HG03469 (cell line): ENCODE data around the gene TBC1D14.

Experiments used
- ATAC-seq: cut with Tn5 transposase; IDR thresholded peaks from one replicate; pipeline ENCODE4 v1.9.1; 2021; ENCODE audit warnings: mild to moderate bottlenecking, moderate library complexity, moderate number of reproducible peaks; ENCODE audit not compliant: unreplicated experiment

Gene TBC1D14

DNA sequence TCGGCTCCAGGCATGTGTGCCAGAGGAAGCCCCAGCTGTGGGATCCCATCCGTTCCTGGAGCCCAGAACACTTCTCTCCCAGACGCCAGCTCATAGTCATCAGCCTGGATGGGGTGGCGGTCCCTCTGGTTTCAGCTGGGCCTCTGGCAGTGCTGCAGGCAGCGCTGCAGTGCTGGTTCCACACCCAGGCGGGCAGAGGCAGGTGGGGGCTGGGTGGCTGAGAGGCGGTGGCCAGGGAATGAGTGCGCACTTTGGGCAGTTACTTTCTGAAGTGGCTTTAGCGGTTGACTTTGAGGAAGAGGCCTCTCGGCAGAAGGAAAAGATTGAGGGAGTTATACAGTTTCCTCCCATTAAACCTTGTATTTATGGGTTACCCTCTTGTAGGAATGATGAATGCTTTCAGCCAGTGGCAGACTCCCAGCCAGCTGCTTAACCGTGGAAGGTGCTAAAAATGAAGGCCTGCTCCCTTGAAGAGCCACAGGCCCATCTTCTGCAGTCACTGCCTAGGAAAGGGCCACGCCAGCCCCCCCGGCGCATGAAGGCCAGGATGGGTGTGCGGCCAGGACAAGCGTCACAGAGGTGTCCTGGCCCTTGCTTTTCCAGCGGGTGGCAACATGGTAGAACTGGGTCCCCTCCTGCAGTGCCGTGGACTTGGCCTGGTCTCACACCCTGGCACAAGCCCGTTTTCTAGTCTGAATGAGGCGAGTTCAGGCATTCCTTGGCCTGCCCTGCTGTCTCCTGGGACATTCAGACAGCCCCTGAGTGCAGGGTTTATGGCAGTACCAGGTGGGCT, 143.5 kb downstream of the TBC1D14 start:
- ATAC-seq, result no peak

DNA sequence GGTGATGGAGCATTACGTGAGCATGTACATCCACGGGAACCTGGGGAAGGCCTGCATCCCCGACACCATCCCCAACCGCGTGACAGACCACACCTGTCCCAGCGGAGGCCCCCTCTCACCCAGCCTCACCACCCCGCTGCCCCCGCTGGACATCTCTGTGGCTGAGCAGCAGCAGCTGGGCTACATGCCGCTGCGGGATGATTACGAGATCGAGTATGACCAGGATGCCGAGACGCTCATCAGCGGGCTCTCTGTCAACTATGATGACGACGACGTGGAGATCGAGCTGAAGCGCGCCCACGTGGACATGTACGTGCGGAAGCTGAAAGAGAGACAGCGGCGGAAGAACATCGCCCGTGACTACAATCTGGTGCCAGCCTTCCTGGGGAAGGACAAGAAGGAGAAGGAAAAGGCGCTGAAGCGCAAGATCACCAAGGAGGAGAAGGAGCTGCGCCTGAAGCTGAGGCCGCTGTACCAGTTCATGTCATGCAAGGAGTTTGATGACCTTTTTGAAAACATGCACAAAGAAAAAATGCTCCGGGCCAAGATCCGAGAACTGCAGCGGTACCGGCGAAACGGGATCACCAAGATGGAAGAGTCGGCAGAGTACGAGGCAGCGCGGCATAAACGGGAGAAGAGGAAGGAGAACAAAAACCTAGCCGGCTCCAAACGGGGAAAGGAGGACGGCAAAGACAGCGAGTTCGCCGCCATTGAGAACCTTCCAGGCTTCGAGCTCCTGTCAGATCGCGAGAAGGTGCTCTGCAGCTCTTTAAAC, 144.7 kb downstream of the TBC1D14 start:
- no peak for ATAC-seq

DNA sequence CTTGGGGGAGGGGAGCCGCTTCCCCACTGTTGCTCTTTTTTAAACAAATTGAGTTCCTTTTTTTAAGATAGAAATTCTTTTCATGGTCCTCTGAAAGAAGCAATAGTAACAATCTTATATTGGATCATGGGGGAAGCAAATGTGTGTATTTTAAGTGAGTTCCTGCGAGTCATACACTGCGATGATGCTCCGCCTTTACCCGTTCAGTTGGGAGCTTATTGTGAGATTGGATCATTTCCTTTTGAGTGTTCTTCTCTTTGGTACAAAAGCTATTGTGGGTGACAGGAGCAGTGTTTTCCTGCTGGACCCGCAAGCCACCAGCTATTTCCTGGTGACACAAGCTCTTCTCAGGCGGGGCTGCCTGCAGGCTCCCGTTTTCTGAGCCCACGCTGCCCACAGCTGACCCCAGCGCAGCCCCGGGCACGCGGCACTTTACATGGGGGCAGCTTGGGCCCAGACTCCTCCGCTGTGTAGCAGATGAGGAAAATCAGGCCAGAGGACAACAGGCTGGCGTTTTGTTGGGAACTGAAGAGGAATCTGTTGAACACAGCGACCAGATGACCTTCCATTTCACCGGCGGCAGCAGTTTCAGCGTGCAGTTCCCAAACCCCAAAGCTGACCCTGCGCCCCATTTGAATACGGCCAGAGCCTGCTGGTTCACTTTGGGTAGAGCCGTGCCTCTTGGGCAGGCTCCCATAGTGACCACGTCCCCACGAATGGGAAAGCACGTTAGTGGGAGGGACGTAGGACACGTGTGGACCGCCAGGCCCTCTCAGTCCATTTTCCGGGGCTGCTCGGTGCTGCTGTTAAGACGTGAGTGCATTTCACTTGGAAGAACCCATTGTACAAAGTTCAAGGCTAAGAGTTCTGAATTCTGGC, 145.7 kb downstream of the TBC1D14 start:
- ATAC-seq, result no peak

DNA sequence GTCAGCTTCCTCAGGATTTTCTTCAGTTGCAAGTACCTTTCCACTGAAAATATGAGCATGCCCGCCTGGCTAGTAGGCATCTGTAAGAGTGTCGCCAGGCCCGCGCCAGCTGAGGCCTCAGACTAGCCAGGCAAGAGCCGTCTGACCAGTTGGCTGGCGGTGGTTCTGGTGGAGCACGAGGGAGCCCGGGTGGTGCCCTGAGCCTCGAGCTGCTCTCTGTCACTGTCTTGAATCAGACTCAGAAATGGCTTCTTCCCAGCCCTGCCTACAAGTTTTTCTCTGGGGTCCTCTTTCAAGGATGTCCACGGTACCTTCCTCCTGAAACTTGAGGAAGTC, 146.3 kb downstream of the TBC1D14 start:
- no peak for ATAC-seq

DNA sequence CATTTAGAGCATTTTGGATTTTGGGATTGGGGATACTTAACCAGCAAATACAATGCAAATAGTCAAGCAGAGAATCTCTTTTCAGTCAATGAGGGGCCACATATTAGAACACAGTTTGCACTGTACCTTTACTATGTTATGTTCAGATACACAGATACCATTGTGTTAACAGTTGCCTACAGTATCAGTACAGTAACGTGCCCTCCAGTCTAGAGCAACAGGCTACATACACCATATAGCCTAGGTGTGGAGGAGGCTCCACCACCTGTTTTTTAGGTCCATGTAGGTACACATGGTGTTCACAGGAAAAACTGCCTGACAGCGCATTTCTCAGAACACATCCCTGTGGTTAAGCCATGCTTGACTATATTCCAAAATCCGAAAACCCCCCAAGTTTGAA, 149.2 kb downstream of the TBC1D14 start:
- no peak for ATAC-seq

DNA sequence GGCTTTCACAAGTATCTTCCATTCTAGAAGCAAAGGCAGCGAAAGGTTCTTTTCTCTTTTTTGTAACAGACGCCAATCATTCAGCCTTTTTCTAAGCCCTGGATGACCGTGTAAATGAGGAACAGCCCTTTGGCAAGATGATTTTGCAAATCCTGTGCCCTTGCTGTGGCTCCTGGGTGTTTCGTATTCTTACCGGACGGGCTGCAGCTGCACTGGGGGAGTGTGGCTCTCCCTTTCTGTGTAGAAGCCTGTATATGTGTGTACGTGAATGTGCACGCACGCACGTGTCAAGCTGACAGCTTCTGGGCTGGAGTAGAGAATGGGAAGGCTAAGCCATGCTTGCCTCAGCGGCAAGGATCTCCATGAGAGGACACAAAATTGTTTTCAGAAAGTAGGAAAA, 150.0 kb downstream of the TBC1D14 start:
- no peak for ATAC-seq

DNA sequence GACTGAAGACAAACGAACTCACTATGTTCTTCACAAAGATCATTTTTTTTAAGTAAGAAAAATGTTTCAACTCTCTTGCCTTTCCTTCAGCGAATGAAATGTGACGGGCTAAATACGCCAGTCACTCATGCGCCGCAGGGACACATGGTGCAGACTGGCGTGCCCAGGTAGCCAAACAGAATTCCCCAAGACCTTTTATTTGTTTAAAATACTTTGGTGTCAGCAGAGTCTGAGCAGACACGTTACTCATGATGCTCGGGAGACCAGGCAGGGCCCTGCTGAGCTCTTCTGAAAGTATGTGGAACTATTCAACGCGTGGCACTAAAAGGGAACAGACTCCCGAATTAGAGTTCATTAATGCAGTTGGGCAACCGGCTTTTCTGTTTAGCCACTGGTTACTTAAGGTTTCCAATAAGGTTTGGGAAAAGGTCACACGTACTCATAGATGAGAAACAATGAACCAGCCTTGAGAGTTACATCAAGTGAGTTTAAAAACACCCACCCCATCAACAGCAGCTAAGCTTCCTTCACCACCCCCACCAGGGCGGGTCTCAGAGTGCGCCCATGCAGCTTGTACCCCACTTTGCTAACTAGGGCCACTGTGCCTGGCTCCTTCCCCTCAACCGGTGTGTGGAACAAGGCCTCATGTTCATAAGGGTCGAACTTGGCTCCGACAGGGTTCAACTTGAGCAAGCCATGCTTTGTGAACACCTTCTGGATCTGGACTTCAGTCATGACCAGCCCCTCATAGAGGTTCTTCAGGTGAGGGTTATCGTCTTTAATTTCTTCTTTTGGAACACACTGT, 150.9 kb downstream of the TBC1D14 start:
- no peak for ATAC-seq

DNA sequence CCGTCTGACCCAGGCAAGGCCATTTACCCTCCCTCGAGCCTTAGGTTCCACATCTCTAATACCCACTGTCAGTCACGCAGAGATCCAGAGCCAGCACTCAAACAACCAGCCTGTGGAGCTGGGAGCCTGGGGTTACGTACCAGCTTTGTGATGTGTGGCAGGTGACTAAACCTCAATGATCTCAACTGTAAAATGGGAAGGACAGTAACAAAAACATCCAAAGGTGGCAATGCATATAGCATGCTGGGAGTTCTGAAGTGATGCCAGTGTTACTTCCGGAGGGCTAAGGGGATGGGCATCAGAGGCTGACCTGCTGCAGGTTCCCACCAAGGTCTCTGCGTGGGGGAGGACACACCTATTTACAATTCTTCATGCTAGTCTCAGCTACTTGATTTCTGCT, 152.2 kb downstream of the TBC1D14 start:
- no peak for ATAC-seq

DNA sequence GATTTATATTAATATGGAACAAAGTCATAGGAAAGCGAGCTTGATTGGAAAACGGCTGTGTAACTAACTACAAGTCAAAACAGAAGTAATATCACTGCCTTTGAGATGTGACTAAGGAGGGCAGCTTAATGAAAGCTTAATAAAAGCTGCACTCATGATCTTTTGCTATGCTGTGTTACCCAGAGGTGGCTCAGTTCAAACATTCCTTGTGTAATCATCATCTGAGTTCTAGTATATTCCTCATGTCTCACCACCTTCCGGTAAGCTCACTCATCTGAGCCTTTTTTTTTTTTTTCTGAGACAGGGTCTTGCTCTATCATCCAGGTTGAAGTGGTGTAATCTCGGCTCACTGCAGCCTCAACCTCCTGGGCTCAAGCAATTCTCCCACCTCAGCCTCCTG, 153.2 kb downstream of the TBC1D14 start:
- ATAC-seq, result no peak

DNA sequence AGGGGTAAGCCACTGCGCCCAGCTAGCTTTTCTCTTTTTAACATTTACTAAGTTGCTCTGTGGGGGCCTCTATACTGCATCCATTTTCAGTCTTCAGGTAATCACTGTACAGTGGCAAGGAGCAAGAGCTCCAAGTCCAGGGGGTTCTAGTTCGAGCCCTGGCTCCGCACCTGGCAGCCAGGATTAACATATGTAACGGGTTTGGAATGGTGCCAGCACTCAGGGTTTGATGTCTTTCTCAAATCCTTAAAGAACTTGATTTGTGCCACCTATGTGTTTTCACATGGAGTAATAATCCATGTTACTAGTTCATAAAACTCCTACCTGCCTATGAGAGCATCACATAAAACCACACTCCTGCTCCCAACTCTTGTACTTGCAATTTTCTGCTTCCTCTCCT, 153.7 kb downstream of the TBC1D14 start:
- no peak for ATAC-seq

DNA sequence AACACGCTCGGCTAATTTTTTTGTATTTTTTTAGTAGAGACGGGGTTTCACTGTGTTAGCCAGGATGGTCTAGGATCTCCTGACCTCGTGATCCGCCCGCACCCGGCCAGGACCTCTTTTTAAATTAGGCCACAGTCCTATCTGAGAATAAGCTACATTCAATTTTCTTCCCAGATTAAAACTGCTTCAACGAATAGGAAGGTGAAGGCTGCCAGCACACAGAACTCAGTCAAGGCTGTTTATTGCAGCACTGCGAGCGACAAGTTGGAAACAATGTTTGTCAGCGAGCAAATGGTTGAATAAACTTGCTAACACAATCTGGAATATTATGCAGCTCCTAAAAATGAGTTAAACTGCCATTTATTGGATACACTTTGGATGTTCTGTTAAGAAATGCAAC, 156.4 kb downstream of the TBC1D14 start:
- ATAC-seq, result no peak

DNA sequence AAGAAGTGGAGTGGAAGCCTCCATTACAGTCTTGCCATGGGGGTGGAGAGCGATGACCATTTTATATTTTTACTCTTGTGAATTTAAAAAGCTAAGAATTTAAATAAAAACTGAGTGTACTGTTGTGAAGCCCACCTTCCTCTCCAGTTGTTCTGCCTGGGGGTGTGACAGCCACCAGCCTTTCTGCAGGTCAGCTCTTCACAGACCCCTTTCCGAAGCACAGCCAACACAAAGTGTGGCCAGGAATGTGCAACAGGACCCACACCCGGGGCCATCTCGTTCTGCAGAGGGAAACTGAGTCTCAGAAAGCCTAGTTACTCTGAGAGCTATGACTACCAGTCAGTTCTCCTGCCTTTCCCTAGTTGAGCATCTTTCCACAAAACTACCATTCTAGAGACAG, 156.9 kb downstream of the TBC1D14 start:
- no peak for ATAC-seq

DNA sequence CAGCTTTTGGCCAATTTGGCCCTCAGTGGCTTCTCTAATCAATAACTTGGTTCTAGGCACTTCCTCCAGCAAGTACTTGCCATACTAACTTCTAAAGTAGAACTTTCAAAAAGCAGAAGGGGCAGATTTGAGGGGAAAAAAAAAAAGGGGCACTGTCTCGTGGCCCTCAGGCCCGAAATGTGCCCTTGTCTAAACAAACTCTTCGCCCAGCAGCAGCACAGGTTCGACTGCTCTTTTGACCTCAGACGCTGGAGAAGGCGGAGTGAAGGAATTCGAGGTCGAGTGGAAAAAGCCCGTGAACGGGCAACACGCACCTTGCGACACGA, 157.5 kb downstream of the TBC1D14 start:
- ATAC-seq, result no peak

DNA sequence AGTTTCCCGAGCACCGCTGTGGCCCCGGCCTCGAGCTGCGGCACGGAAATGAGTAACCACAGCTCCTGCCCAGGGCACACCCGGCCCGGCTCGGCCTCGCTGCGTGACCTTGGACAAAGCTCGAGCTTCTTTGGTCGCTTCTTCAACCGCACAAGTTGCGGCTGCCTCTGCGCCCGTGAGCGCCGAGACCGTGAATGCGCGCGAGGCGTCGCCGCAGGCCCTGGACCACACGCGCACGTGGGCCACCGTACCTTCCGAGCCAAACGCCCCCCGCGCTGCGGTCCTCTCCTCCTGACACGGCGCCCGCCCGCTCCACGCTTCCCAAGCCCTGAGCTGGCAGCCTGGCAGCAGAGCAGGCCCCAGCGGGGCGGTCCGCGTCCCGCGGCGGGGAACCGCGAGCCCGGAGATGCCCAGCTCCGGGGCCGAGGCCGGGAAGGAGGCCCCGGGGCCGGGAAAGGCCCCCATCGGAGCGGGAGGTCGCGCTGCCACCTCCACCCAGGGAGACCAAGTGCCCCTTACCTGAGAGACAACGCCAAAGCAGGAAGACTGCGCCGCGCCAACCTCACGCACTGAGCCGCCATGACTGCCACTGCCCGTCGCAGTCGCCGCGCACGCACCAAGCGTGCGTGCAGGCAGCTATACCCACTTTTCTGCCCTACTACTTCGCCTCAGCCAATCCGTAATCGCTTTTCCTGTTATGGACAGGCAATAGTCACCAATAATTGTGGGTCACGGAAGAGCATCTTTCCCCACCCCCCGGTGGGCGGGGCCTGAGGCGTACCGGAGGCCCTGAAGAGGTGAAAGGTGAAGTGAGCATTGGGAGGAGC, 158.0 kb downstream of the TBC1D14 start, which contains the start of gene GRPEL1:
Gene GRPEL1, minus strand, starts transcription at position 613 of the 827 bp plus-strand sequence. Its CDS starts 32 bp downstream, at position 581.
- ATAC-seq, result peak; percentile 88

DNA sequence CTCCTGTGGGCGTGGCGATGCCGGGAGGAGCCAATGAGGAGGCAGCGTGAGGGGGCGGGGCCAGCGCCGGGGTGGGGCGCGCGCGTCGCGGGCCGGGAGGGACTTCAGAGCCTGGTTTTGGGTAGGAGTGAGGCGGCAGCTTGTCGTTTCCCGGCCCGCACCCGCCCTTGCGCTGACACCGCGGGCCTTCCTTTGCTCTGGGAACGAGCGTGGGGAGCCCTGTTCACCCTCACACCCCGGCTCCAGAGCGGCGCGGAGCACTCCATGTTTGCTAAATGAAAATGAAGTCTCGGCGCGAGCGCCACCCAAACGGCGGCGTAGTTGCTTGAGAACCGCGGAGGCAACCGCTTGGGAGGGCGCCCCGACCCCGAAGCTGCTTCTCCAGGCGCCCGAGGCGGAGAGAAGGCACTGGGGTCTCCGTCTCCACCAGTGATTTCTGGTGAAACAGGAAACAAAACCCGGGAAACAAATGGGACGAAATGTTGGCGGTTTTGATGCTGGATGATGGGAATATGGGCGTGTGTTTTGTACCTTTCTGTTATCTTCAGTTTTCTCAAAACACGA, 158.7 kb downstream of the TBC1D14 start:
- ATAC-seq, result peak; percentile 1

DNA sequence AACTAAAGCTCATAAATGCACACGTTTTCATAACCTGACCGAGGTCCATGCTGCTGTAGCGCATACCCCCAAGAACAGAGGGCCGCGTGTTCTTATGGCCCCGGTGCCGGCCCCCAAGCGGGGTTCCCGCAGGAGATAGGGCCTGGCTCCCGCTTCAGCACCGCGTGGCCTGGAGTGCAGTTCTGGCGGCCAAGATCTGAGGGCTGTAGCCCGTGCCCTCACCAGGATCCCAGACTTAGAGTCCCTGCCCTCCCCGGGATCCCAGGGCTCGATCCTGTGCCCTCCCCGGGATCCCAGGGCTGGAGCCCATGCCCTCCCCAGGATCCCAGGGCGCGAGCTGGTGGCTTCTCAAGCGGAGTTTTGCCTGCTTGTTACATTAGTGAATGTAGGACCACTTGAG, 159.3 kb downstream of the TBC1D14 start:
- no peak for ATAC-seq

DNA sequence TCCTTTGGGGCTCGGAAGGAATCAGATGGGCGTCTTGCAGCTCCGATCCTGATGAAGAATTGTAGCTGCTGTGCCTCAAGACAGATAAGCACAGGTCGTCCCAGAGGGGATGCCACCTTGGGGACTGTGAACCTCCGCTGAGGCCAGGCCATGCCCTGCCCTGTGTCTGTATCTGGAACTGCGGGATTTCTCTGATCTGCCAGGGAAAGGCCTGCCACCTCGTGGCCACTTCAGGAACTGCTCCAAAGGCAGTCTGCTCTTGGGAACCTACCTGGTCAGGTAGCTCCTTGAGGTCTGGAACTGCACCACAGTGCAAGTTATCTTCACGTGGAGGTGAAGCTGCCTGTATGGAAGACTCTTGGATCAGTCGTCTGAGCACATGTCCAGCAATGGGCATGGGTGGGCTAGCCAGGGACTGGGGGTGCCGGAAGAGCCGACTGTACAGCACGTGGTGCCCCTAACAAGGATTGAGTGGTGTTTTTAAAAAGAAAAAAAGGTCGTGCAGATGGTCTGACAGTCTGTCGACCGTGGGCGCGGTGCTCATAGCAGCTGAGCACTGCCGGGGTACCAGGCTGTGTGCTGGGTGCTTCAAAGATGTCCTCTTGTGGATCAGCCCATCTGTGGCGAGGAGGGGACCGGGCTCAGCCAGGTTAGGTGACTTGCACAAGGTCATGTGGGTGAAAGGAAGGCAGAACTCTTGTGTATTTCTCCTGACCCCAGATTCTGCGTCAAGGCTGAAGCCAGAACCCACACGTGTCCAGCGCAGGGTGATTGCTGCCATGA, 161.3 kb downstream of the TBC1D14 start:
- peak; percentile 30 for ATAC-seq

DNA sequence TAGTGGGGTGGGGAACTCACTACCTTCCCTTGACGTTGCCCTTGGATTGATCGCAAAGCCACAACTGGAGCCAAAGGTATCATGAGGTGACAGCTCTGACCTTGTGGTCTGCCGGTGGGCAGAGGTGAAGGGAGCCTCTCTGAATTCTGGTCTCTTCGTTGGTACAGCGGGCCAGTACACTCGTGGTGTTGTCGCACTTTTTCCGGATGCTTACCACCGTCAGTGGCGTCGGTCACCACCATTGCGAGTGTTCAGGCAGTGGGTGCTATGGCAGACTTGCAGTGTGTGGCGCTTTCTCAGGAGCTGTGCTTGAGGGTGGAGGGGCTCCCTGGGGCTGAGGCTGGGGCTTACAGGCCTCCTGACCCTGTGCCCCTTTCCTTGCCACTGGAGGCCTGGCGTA, 163.4 kb downstream of the TBC1D14 start:
- ATAC-seq, result no peak
